GM18951 (cell line): ENCODE results near the gene DDX17.

Experiments used
- POLR2A ChIP-seq: IDR thresholded peaks from 4 replicates; pipeline ENCODE4 v1.6.1; 2011; ENCODE audit warnings: mild to moderate bottlenecking; ENCODE audit not compliant: insufficient read length, insufficient read depth; ENCODE audit errors: extremely low read depth
- in situ Hi-C: fragments of 300-500 bp; cut with MboI; formaldehyde crosslinking; loops from one replicate; pipeline ENCODE4 v1.12.0; 2022; ENCODE audit warnings: low sequenced_read_pairs, mixed read lengths, inconsistent platforms; ENCODE audit not compliant: unreplicated experiment

DDX17 gene

GRCh38 chr22:38506118-38506962 is at the start of gene DDX17:
Gene DDX17 (minus strand): TSS chr22:38506311.
- in situ Hi-C loops: no loop called here
- peak; percentile 80 for TF ChIP-seq POLR2A

- no peak for TF ChIP-seq POLR2A
- in situ Hi-C loops: no loop called here
Measured at GRCh38 chr22:38554281-38554680, 48.2 kb upstream of the DDX17 start.

GRCh38 chr22:38549101-38549894 is 43.2 kb upstream of the DDX17 start:
- in situ Hi-C loops: no loop called here
- TF ChIP-seq POLR2A: no peak

DNA sequence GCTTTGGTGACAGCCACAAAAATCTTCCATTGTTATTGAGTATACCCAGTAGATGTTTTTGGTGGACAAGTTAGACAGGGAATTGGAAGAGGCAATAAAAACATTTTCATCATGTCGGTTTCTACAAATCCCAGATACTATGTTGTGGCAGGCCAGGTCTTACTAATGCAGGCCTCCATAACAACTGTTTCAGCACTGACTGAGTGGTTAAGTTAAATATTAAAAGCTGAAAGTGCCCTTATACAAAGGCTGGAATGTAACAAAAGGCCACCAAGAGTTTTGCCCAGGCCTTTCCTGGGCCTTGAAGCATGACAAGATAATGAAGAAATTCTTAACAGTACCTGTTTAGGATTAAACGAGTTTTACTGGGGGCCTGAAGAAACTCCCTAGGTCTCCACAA is 34.6 kb upstream of the DDX17 start:
- TF ChIP-seq POLR2A: no peak
- in situ Hi-C loops: no loop called here

DNA sequence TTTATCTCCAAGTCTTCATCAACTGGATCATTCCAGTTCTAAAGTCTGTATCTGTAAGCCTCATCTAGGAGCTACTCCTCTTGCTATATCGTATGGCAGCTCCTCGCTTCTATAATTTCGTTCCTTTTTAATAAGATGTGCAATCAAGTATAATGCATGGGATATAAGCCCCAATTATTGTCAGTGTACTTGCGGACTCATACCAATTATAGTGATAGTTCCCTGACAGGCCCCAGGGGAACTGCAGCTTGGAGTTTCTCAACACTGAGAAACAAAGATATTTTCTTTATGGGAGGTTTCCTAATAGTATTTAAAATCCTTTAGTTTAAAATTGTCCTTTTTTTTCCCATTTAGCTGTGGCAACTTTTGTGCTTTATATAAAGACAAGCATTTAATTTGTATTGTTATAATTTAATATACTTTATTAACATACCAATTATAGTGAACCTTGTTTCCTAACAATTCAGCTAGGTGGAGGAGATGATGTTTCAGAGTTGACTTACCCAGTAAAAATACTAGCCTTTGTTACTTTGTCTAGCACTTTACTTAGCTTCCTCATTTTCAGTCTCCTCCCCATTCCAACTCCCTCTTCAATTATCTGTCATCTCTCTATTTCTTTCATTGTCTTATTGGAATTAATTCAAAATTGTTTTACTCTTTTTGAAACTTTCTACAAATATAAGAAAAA is 25.3 kb upstream of the DDX17 start:
- TF ChIP-seq POLR2A: no peak

DNA sequence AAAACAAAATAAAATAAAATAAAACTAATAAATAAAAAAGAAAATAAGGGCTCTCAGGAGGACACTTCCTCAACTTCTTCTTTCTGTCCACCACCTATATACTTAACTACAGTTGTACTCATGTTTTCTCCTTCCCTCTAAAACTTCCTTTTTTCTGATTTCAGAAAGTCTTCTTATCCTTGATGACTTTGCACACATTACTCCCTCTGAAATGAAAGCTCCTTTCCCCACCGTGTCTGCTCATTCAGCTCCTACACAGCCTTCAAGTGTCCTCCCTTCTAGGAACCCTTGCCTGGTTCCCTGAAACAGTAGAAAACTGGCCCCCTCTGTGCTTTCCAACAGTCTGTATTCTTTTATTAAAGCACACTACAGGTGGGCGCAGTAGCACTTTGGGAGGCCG is 18.3 kb upstream of the DDX17 start:
- no peak for TF ChIP-seq POLR2A
- in situ Hi-C loops: no loop called here

More for the DNA sequence above, 25.3 kb upstream of the DDX17 start:
- in situ Hi-C loops: no loop called here

DNA sequence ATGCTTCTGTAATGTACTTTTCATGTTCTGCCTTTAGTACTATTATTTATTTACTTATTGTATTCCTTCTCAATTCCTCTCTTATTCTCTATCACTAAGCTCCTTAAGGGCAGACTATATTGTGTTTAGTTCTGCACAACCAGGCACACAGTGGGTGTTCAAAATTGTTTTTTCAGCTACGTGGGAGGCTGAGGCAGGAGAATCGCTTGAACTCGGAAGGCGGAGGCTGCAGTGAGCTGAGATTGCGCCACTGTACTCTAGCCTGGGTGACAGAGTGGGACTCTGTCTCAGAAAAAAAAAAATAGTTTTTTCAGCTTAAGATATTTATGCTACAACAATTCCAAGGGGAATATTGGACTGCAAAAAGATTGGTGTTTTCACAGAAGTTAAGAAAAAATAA is 17.4 kb upstream of the DDX17 start:
- TF ChIP-seq POLR2A: no peak
- in situ Hi-C loops: no loop called here

GRCh38 chr22:38523029-38523428 is 16.9 kb upstream of the DDX17 start:
- in situ Hi-C loops: no loop called here
- no peak for TF ChIP-seq POLR2A

- in situ Hi-C loops: no loop called here
- no peak for TF ChIP-seq POLR2A
Measured at GRCh38 chr22:38519453-38520250, 13.5 kb upstream of the DDX17 start.

DNA sequence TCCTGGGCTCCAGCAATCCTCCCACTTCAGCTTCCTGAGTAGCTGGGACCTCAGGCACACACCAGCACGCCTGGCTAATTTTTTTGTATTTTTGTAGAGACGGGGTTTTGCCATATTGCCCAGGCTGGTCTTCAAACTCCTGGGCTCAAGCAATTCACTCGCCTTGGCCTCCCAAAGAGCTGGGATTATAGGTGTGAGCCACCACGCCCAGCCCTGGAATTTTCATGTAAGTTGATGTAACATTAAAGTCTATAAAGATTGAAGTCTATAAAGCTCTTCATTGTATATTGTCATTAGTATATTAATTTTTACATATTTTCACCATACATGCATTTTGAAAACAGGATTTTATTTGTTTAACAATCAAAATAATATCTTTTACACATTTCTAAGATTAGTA is 12.5 kb upstream of the DDX17 start:
- no peak for TF ChIP-seq POLR2A
- in situ Hi-C loops: no loop called here

DNA sequence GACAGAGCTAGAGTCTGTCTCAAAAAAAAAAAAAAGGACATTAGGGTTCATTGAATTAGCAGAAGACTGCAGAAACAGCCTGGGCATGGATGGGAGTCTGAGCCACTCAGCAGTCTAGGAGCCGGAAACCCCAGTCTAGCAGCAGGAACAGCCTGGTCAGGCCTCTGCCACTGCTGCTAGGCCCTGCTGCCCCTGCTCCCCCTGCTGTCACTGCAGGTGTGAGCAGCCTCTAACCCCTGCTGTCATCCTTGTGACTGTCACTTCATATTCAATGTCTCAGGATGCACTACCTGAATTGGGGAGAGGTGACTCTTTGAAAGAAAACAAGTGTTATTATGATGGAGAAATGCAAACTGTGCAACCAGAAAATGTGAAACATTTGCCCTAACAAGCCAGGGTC is 7.0 kb upstream of the DDX17 start:
- in situ Hi-C loops: no loop called here
- no peak for TF ChIP-seq POLR2A

DNA sequence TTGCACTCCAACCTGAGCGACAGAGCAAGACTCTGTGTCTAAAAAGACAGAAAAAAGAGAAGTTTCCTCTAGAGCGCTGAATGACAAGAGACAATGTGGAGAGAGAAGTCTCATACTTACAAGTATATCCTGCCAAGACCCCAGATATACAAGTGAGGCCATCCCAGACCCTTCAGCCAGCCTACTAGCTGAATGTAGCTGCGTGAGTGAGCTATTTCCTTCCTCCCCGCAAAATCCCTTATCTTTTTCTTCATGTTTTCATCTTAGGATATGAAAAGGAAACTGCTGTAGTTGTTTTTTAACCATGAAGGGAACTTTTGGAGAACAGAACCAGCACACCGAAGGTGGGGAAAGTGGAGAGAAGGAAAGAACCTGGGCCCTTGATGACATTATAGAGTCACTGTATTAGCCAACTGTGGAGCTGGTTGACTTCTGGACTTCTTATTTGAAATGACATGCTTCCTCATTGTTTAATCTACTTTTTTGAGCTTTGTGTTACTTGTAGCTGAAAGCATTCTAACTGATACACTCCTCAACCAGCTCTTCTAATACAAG is 4.4 kb upstream of the DDX17 start:
- no peak for TF ChIP-seq POLR2A
- in situ Hi-C loops: no loop called here
